Parathyroid adenoma (tissue), 2 donors: Measurements from ENCODE around the gene CMTM8.
A peak's percentile ranks its signal among the peaks of the same experiment; 100 is the strongest.

Source experiments
- H2AFZ ChIP-seq: fragments of 300-600 bp; sonication (generic); one replicate; pipeline ENCODE4 v1.7.0; 2017; ENCODE audit warnings: antibody characterized with exemption, mild to moderate bottlenecking
- H3K27ac ChIP-seq: fragments of 300-600 bp; sonication (generic); one replicate; pipeline ENCODE4 v1.7.0; 2017
- H3K27me3 ChIP-seq: fragments of 300-600 bp; sonication (generic); one replicate; pipeline ENCODE4 v1.7.0; 2017; ENCODE audit warnings: low read length; ENCODE audit not compliant: control insufficient read depth, insufficient read depth
- H3K36me3 ChIP-seq: fragments of 300-600 bp; sonication (generic); one replicate; pipeline ENCODE4 v1.7.0; 2017; ENCODE audit warnings: low read length; ENCODE audit not compliant: control insufficient read depth, insufficient read depth
- H3K4me1 ChIP-seq: fragments of 300-600 bp; sonication (generic); one replicate; pipeline ENCODE4 v1.7.0; 2017; ENCODE audit warnings: control low read depth
- H3K4me2 ChIP-seq: fragments of 300-600 bp; sonication (generic); one replicate; pipeline ENCODE4 v1.7.0; 2017; ENCODE audit warnings: low read length
- H3K4me3 ChIP-seq: fragments of 300-600 bp; sonication (generic); one replicate; pipeline ENCODE4 v1.7.0; 2017; ENCODE audit warnings: low read depth, low read length
- H3K79me2 ChIP-seq: fragments of 300-600 bp; sonication (generic); one replicate; pipeline ENCODE4 v1.7.0; 2017; ENCODE audit warnings: control low read depth
- H3K9ac ChIP-seq: fragments of 300-600 bp; sonication (generic); one replicate; pipeline ENCODE4 v1.7.0; 2017; ENCODE audit warnings: mild to moderate bottlenecking
- H3K9me3 ChIP-seq: fragments of 300-600 bp; sonication (generic); one replicate; pipeline ENCODE4 v1.7.0; 2017; ENCODE audit warnings: low read length; ENCODE audit not compliant: control insufficient read depth
- TF ChIP-seq, protein P1 (sequence below): fragments of 300-600 bp; sonication (generic); IDR thresholded peaks from one replicate; pipeline ENCODE4 v1.7.0; 2017; ENCODE audit warnings: antibody characterized with exemption, mild to moderate bottlenecking
- donor health status: primary hyperparathyroidism.

CMTM8 gene

DNA sequence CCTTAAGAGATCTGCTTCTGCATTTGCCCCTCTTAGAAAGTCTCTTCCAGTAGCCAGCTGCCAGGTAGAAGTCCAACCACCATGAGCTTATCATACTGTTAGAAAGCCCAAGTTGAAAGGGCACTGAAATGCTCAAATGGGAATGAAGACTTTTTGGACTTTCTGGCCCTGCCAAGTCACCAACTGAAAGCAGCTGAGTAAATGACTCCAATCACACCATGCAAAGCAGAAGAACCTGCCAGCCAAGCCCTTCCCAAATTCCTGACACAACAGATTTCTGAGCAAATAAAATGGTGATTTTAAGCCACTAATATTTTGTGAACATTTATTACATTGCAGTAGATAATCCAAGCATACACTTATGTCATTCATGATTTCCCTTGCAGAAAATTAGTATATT lies 2.1 kb upstream of the CMTM8 start:
- H3K4me2 ChIP-seq: no peak overlapping the region
- H3K27ac ChIP-seq: no peak overlapping the region
- peaks cover 20% of the 10 kb centered on the region for H3K79me2 ChIP-seq
- TF ChIP-seq, protein P1, sequence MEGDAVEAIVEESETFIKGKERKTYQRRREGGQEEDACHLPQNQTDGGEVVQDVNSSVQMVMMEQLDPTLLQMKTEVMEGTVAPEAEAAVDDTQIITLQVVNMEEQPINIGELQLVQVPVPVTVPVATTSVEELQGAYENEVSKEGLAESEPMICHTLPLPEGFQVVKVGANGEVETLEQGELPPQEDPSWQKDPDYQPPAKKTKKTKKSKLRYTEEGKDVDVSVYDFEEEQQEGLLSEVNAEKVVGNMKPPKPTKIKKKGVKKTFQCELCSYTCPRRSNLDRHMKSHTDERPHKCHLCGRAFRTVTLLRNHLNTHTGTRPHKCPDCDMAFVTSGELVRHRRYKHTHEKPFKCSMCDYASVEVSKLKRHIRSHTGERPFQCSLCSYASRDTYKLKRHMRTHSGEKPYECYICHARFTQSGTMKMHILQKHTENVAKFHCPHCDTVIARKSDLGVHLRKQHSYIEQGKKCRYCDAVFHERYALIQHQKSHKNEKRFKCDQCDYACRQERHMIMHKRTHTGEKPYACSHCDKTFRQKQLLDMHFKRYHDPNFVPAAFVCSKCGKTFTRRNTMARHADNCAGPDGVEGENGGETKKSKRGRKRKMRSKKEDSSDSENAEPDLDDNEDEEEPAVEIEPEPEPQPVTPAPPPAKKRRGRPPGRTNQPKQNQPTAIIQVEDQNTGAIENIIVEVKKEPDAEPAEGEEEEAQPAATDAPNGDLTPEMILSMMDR: no peak
- no peaks in the 10 kb centered on the region for H3K36me3 ChIP-seq
- H3K4me3 ChIP-seq: no peak overlapping the region
- H3K9ac ChIP-seq: no peak overlapping the region
- H2AFZ ChIP-seq: no peak overlapping the region
- H3K4me1 ChIP-seq: peaks cover 12% of the 10 kb centered on the region
- no peaks in the 10 kb centered on the region for H3K27me3 ChIP-seq
- no peaks in the 10 kb centered on the region for H3K9me3 ChIP-seq

DNA sequence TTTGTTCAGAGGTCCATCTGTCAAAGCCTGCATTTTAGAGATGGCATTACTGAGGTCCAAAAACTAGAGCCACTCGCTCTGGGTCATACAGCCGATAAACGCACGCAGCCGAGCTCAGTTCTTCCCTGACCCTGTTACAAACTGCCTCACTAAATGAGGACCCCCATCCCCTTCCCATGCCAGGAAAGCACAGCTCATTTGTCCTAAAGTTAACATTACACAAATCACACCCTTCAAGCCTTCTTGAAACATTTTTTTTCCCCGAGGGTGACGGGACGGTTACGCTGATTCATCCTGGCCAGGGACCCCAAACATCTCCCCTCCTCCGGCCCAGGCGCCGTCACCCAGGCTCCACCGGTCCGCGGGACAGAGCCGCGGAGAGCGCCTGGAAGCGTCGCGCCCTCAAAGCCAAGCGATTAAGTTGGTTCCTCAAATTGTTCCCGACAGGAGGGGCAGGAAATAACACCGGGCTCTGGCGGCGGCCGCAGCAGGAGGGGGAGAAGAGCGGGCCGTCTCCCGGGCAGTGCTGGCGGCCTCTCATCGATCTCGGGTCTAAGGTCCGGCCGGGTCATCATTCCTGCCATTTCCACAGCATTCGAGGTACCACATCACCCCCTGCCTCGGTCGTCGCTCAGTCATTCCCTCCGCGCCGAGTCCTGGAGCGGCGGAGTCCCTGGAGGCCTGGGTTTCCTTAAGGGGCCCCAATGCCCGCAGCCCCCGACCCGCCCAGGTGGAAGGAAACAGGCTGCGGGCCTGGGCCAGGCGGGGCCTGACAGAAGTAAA lies 619 bp upstream of the CMTM8 start:
- H3K4me1 ChIP-seq: peaks cover 12% of the 10 kb centered on the region
- no peaks in the 10 kb centered on the region for H3K36me3 ChIP-seq
- H3K4me2 ChIP-seq: peak overlapping the region; percentile 96
- H3K9me3 ChIP-seq: no peaks in the 10 kb centered on the region
- peaks cover 33% of the 10 kb centered on the region for H3K79me2 ChIP-seq
- H3K27ac ChIP-seq: peak overlapping the region; percentile 29
- peak overlapping the region; percentile 85 for H3K4me3 ChIP-seq
- TF ChIP-seq, protein P1: no peak
- peak overlapping the region; percentile 84 for H2AFZ ChIP-seq
- H3K27me3 ChIP-seq: no peaks in the 10 kb centered on the region
- no peak overlapping the region for H3K9ac ChIP-seq

DNA sequence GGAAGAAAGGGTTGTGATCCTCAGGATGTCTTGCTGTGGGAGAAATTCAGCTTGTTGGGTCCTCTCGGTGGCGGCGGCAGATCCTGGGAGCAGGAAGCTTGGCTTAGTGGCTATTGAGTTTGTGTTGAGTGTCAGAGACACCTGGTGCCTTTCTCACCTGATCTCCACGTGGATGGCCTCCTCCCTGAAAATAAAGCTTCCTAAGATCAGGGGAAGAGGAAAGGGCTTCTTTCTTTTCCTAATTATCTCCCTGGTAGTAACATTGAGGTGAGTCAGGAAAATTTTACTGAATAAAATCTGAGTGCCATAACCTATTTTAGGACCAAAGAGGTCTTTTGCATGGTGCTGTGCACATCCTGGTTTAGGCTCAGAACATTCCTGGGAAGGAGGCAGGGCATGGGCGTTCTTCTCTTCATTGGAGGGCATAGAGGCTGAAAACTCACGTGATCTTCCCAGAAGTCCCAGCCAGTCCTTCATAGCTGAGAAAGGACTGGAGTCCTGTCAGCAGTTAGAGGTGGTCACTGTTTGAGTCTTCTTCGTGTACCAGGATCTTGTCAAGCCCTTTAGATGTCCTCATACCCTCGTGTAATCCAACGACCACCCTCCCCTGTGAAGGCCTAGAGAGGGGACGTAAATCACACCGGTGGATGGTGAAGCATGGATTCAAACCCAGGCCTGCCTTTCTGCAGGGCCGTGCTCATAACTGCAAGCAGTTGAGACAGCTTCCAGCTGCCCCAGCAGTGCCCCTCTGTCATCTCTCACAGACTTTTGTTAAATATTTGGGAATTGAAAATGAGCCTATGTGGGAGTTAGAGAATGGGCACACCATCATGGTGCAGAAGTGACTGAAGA lies 1.1 kb downstream of the CMTM8 start:
- peak overlapping the region; percentile 85 for H3K4me3 ChIP-seq
- peak overlapping the region; percentile 96 for H3K4me2 ChIP-seq
- peaks cover 46% of the 10 kb centered on the region for H3K79me2 ChIP-seq
- H3K9me3 ChIP-seq: no peaks in the 10 kb centered on the region
- peaks cover 12% of the 10 kb centered on the region for H3K4me1 ChIP-seq
- no peaks in the 10 kb centered on the region for H3K27me3 ChIP-seq
- peak overlapping the region; percentile 84 for H2AFZ ChIP-seq
- TF ChIP-seq, protein P1: no peak
- no peak overlapping the region for H3K9ac ChIP-seq
- H3K36me3 ChIP-seq: no peaks in the 10 kb centered on the region
- peak overlapping the region; percentile 47 for H3K27ac ChIP-seq

DNA sequence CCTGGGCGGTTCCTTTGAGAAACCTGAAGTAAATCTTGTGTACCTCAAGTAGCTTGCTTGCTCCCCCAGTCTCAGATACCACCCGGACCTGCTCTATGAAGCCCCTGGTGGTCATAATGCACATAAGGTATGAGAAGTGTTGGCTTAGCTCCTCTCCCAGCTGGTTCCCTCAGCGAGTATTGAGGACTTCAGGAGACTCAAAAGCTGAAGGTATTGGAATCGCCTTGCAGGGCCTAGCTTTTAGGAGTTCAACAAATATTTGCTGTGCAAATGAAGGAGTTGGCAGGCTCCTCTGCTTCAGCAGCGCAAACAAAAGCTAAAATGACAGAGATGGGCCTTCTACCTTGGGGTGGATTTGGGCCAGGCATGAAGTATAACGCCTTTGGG lies 1.7 kb downstream of the CMTM8 start:
- Histone ChIP-seq H3K9me3 (no peaks in the 10 kb centered on the region), H3K4me2 (peak overlapping the region; percentile 96), H3K36me3 (no peaks in the 10 kb centered on the region), H2AFZ (peak overlapping the region; percentile 84), H3K79me2 (peaks cover 53% of the 10 kb centered on the region), H3K27ac (no peak overlapping the region), H3K4me3 (peak overlapping the region; percentile 85), H3K4me1 (peaks cover 12% of the 10 kb centered on the region), H3K27me3 (no peaks in the 10 kb centered on the region), H3K9ac (no peak overlapping the region)
- TF ChIP-seq, protein P1: peak; percentile 39
